Activated CD4-positive, alpha-beta T cell treated with anti-CD3 and anti-CD28 coated beads, Interleukin-2, Interleukin-6, amounts not matched to agents 100 ng/mL and 50 ng/mL, durations not matched to agents 16 hours and 8 hours (primary cell): ENCODE data around the gene WDR62.

ENCODE experiments used
- DNase-seq: peaks from one replicate; pipeline ENCODE4 v3.0.0-alpha.2; 2020

WDR62 gene

GRCh38 chr19:36142496-36142895 is 87.8 kb downstream of the WDR62 start:
- DNase-seq = no peak

GRCh38 chr19:36144624-36145023 is 89.9 kb downstream of the WDR62 start:
- no peak for DNase-seq

DNA sequence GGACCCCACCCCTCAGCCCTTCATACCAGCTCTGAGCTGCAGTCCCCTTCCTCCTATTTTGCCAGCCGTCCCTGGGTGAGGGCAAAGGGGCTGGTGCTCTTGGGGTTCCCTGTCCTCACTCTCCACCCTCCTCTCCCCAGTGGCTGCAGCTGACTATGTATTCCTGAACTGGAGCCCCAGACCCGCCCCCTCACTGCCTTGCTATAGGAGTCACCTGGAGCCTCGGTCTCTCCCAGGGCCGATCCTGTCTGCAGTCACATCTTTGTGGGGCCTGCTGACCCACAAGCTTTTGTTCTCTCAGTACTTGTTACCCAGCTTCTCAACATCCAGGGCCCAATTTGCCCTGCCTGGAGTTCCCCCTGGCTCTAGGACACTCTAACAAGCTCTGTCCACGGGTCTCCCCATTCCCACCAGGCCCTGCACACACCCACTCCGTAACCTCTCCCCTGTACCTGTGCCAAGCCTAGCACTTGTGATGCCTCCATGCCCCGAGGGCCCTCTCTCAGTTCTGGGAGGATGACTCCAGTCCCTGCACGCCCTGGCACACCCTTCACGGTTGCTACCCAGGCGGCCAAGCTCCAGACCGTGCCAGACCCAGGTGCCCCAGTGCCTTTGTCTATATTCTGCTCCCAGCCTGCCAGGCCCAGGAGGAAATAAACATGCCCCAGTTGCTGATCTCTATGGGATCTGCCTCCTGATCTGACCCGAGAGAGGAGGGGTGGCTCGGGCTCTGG is 95.1 kb downstream of the WDR62 start:
- DNase-seq = no peak

DNA sequence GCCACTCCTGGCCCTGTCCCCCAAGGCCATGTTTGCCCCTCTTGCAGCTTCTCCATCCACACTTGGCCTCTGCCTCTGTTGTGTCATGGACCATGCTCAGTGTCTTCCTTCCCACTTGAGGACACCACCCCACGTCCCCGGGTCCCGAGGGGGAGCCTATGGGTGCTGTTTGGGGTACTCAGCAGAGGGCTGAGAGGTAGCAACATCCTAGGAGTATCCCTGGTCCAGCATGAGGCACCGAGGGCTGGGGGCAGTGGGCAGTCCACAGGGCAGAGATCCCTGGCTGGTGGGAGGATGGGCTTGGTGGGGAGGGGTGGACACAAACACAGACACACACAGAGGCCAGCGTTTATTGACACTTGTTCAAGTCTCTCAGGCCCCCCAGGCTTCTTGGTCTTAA is 95.9 kb downstream of the WDR62 start:
- no peak for DNase-seq

- DNase-seq = no peak
These were observed 96.7 kb downstream of the WDR62 start for GRCh38 chr19:36151144-36152018.

- no peak for DNase-seq
These were observed 97.3 kb downstream of the WDR62 start for GRCh38 chr19:36152019-36152351.

GRCh38 chr19:36152352-36153091 is 97.8 kb downstream of the WDR62 start, which contains the start of gene COX7A1:
COX7A1 (minus strand) TSS chr19:36152447; CDS start chr19:36152407, 40 bp downstream.
- DNase-seq = no peak

- DNase-seq = no peak
These were observed 98.4 kb downstream of the WDR62 start for GRCh38 chr19:36153126-36153525.
